Astrocyte (in vitro differentiated cells and primary cell): ENCODE measurements around the gene GMDS.

Experiments used
- CTCF ChIP-seq: IDR thresholded peaks from 2 replicates; pipeline ENCODE4 v1.5.1; 2011; ENCODE audit warnings: low read depth, mild to moderate bottlenecking, inconsistent platforms, low read length, moderate library complexity; ENCODE audit not compliant: insufficient read depth
- EZH2 ChIP-seq: IDR thresholded peaks from 2 replicates; pipeline ENCODE4 v1.6.1; 2012; ENCODE audit warnings: mild to moderate bottlenecking, low read length, inconsistent platforms; ENCODE audit not compliant: insufficient read depth

- no peak for TF ChIP-seq CTCF
- TF ChIP-seq EZH2 = no peak
Measured at GRCh38 chr6:1929931-1930330, 315.5 kb downstream of the GMDS start.
